IMR-90 (cell line): Measurements from ENCODE around the gene BEX5. TPM values are rescaled to one million over a fixed set of nuclear protein-coding genes. Genes with fewer than 3 reads are reported as not detected.

Experiments
- ATAC-seq: fragments of 200-7000 bp; cut with Tn5 transposase; 2 replicates; pipeline ENCODE4 v1.9.1; 2020; ENCODE audit warnings: low read depth, mild to moderate bottlenecking, moderate library complexity
- Bru-seq: library from RNA; stranded (reverse); fragments of 400-500 nt; gene quantifications from one replicate; lab custom pipeline; 2021; lab: Mats Ljungman, UMichigan
- BruChase-seq, 2 experiments: library from RNA; stranded (reverse); fragments of 400-500 nt; gene quantifications; one replicate each; lab custom pipeline; 2021; lab: Mats Ljungman, UMichigan
- BruUV-seq: library from RNA; stranded (reverse); fragments of 400-500 nt; replicated peaks from 2 replicates; lab custom pipeline; 2021; lab: Mats Ljungman, UMichigan
- CTCF ChIA-PET: fragments of 300-600 bp; formaldehyde crosslinking; extraction: SDS; loops from one replicate; lab custom pipeline; 2021; ENCODE audit warnings: antibody characterized with exemption; lab: Yijun Ruan, JAX
- POLR2A ChIA-PET: fragments of 300-600 bp; sonication (Branson Sonifier 250); formaldehyde crosslinking; loops from one replicate; lab custom pipeline; 2022; ENCODE audit warnings: antibody characterized with exemption; ENCODE audit not compliant: unreplicated experiment; lab: Charles Lee
- DNase-seq: peaks from one replicate; pipeline ENCODE4 v3.0.0; 2013
- H2AFZ ChIP-seq: replicated peaks from 2 replicates; pipeline ENCODE3; 2013; ENCODE audit warnings: low read length, mild to moderate bottlenecking; ENCODE audit not compliant: poor library complexity
- H2AK5ac ChIP-seq: 2 replicates; pipeline ENCODE4 v1.6.1; 2013; ENCODE audit warnings: low read depth, low read length, inconsistent platforms
- H2AK9ac ChIP-seq: replicated peaks from 2 replicates; pipeline ENCODE3; 2013; ENCODE audit warnings: mild to moderate bottlenecking, low read depth, low read length, moderate library complexity; ENCODE audit not compliant: poor library complexity
- H2BK120ac ChIP-seq: 2 replicates; pipeline ENCODE4 v1.6.1; 2013; ENCODE audit warnings: low read depth, low read length, inconsistent platforms
- H2BK15ac ChIP-seq: 3 replicates; pipeline ENCODE4 v1.6.1; 2013; ENCODE audit warnings: low read depth, low read length, inconsistent platforms
- H2BK20ac ChIP-seq: 2 replicates; pipeline ENCODE4 v1.6.1; 2013; ENCODE audit warnings: low read depth, mild to moderate bottlenecking, inconsistent platforms, low read length, moderate library complexity
- H2BK5ac ChIP-seq: 2 replicates; pipeline ENCODE4 v1.6.1; 2013; ENCODE audit warnings: mild to moderate bottlenecking, low read depth, low read length, inconsistent platforms; ENCODE audit not compliant: poor library complexity, severe bottlenecking
- H3K14ac ChIP-seq: replicated peaks from 2 replicates; pipeline ENCODE4 v1.6.1; 2013; ENCODE audit warnings: low read depth, low read length, inconsistent platforms
- H3K18ac ChIP-seq: 2 replicates; pipeline ENCODE4 v1.6.1; 2013; ENCODE audit warnings: low read depth, low read length, control low read depth
- H3K23ac ChIP-seq: 2 replicates; pipeline ENCODE4 v1.6.1; 2013; ENCODE audit warnings: low read depth, low read length, inconsistent platforms
- H3K27ac ChIP-seq: 2 replicates; pipeline ENCODE4 v1.5.1; 2013; ENCODE audit warnings: mild to moderate bottlenecking, control low read depth, low read length; ENCODE audit not compliant: insufficient read depth
- H3K27me3 ChIP-seq: 2 replicates; pipeline ENCODE4 v1.6.1; 2013; ENCODE audit warnings: low read length; ENCODE audit not compliant: control insufficient read depth, insufficient read depth
- H3K36me3 ChIP-seq: 2 replicates; pipeline ENCODE4 v1.6.1; 2013; ENCODE audit warnings: low read length, mixed read lengths; ENCODE audit not compliant: control insufficient read depth, insufficient read depth
- H3K4ac ChIP-seq: 2 replicates; pipeline ENCODE4 v1.6.1; 2013; ENCODE audit warnings: low read depth, low read length, inconsistent platforms
- H3K4me1 ChIP-seq: 2 replicates; pipeline ENCODE4 v1.6.1; 2013; ENCODE audit warnings: low read length, mixed read lengths; ENCODE audit not compliant: control insufficient read depth, insufficient read depth
- H3K4me2 ChIP-seq: 2 replicates; pipeline ENCODE4 v1.6.1; 2013; ENCODE audit warnings: low read depth, mild to moderate bottlenecking, control low read depth, low read length, moderate library complexity
- H3K4me3 ChIP-seq: 2 replicates; pipeline ENCODE4 v1.5.1; 2013; ENCODE audit warnings: low read depth, mild to moderate bottlenecking, control low read depth, low read length, moderate library complexity; ENCODE audit not compliant: insufficient read depth
- H3K56ac ChIP-seq: 2 replicates; pipeline ENCODE4 v1.6.1; 2013; ENCODE audit warnings: low read length, inconsistent platforms; ENCODE audit not compliant: insufficient read depth; ENCODE audit errors: extremely low read depth
- H3K79me1 ChIP-seq, 2 experiments: 2 replicates each; pipeline ENCODE4 v1.6.1; 2013; ENCODE audit warnings: low read length in 2 of 2, inconsistent platforms in 1 of 2, low read depth in 1 of 2
- H3K9ac ChIP-seq: 2 replicates; pipeline ENCODE4 v1.6.1; 2013; ENCODE audit warnings: low read depth, low read length, control low read depth
- H3K9me1 ChIP-seq: 2 replicates; pipeline ENCODE4 v1.6.1; 2013; ENCODE audit warnings: low read length, inconsistent platforms; ENCODE audit not compliant: insufficient read depth
- H3K9me3 ChIP-seq: 2 replicates; pipeline ENCODE4 v1.6.1; 2013; ENCODE audit warnings: low read length; ENCODE audit not compliant: control insufficient read depth, insufficient read depth
- H4K20me1 ChIP-seq: 2 replicates; pipeline ENCODE4 v1.6.1; 2013; ENCODE audit warnings: low read length, inconsistent platforms; ENCODE audit not compliant: insufficient read depth
- H4K5ac ChIP-seq: 2 replicates; pipeline ENCODE4 v1.6.1; 2013; ENCODE audit warnings: mild to moderate bottlenecking, low read depth, low read length, control low read depth
- H4K8ac ChIP-seq, 2 experiments: 2 replicates each; pipeline ENCODE4 v1.6.1; 2013; ENCODE audit warnings: low read depth in 2 of 2, low read length in 2 of 2, control low read depth in 1 of 2, inconsistent platforms in 1 of 2
- H4K91ac ChIP-seq: 2 replicates; pipeline ENCODE4 v1.6.1; 2013; ENCODE audit warnings: low read depth, low read length, inconsistent platforms; ENCODE audit not compliant: insufficient read depth
- CHD1 ChIP-seq: IDR thresholded peaks from 2 replicates; pipeline ENCODE4 v1.6.1; 2012; ENCODE audit warnings: low read depth, low read length, improper control_type of control experiment
- CTCF ChIP-seq: conservative IDR thresholded peaks from 2 replicates; pipeline ENCODE4 v1.5.1; 2012; ENCODE audit warnings: mild to moderate bottlenecking, low read depth, low read length, improper control_type of control experiment
- ELK1 ChIP-seq: fragments of 150-350 bp; IDR thresholded peaks from 2 replicates; pipeline ENCODE4 v1.6.1; 2016; ENCODE audit warnings: low read depth, mild to moderate bottlenecking, low read length, moderate library complexity, borderline replicate concordance
- MAZ ChIP-seq: IDR thresholded peaks from 2 replicates; pipeline ENCODE4 v1.6.1; 2012; ENCODE audit warnings: low read depth, mild to moderate bottlenecking, low read length, improper control_type of control experiment, moderate library complexity, borderline replicate concordance
- MXI1 ChIP-seq: IDR thresholded peaks from 2 replicates; pipeline ENCODE4 v1.6.1; 2012; ENCODE audit warnings: low read depth, mild to moderate bottlenecking, low read length, moderate library complexity, borderline replicate concordance
- NFE2L2 ChIP-seq: fragments of 150-350 bp; IDR thresholded peaks from 2 replicates; pipeline ENCODE4 v1.6.1; 2016; ENCODE audit warnings: low read depth, mild to moderate bottlenecking, low read length
- RFX5 ChIP-seq: IDR thresholded peaks from 2 replicates; pipeline ENCODE4 v1.8.0; 2012; ENCODE audit warnings: low read depth, mild to moderate bottlenecking, low read length, moderate library complexity
- USF2 ChIP-seq: fragments of 150-350 bp; IDR thresholded peaks from 2 replicates; pipeline ENCODE4 v1.6.1; 2017; ENCODE audit warnings: mild to moderate bottlenecking, antibody characterized with exemption, low read length, low read depth
- WGBS, 2 experiments: methylation state at CpG; one replicate each; pipeline versions ENCODE4 v1.1.5 to v1.1.7; 2013; ENCODE audit warnings: missing lambda C conversion rate in 2 of 2; ENCODE audit not compliant: insufficient read length in 1 of 2; ENCODE audit errors: extremely low coverage in 2 of 2; 5-methylcytosine and 5-hydroxymethylcytosine counted together
- dilution Hi-C: fragments of 300-500 bp; cut with HindIII; formaldehyde crosslinking; loops from one replicate; pipeline ENCODE4 v1.14.3; 2018; ENCODE audit warnings: low sequenced_read_pairs; ENCODE audit not compliant: unreplicated experiment
- in situ Hi-C: fragments of 300-500 bp; cut with MboI; formaldehyde crosslinking; loops from 3 replicates; pipeline ENCODE4 v1.14.3; 2019; ENCODE audit warnings: low sequenced_read_pairs, inconsistent platforms, mixed read lengths
- intact Hi-C: fragments of 100-400 bp; cut with micrococcal nuclease; formaldehyde crosslinking; loops from 2 replicates; pipeline ENCODE4 v1.10.0; 2022
- long read RNA-seq: library from polyadenylated mRNA; unstranded; transcript quantifications from one replicate; pipeline ENCODE4 v2.0.0, GENCODE V29; 2021; ENCODE audit not compliant: unreplicated experiment
- polyA plus RNA-seq, 3 experiments: library from polyadenylated mRNA; depleted of rRNA; stranded (reverse); fragments of >200 nt; gene quantifications; 2 replicates each; pipeline ENCODE4 v1.2.3, GENCODE V29; 2012; ENCODE audit warnings: low replicate concordance in 1 of 3
- total RNA-seq: library from RNA; depleted of rRNA; stranded (reverse); fragments of >200 nt; gene quantifications from 2 replicates; pipeline ENCODE4 v1.2.3, GENCODE V29; 2012; rRNA removed

Gene BEX5
- total RNA-seq (not detected in 2 replicates), polyA plus RNA-seq (2012; rRNA removed) (not detected in 2 replicates), Bru-seq, nascent RNA (not detected), BruChase-seq, experiment 1, labeled RNA remaining after a 6-hour chase (not detected), BruChase-seq, experiment 2, labeled RNA remaining after a 2-hour chase (not detected)
- polyA plus RNA-seq (2012; cell fraction: cytosol; rRNA removed), result not detected in 2 replicates
- not detected in 2 replicates for polyA plus RNA-seq (2012; cell fraction: nucleus; rRNA removed; ENCODE audit: low replicate concordance)
- long read RNA-seq, result 0 reads

- no peak within 1 kb of the TSS for H3K14ac ChIP-seq
- CTCF ChIA-PET, result no interaction called here
- intact Hi-C loops, result no loop called here
These were observed at the start of gene BEX5 for GRCh38 chrX:102155806-102156179. Gene BEX5 (minus strand): TSS chrX:102155977. CDS start chrX:102154265, 1,712 bp downstream.

More at GRCh38 chrX:102155806-102156179, at the start of gene BEX5:
- Histone ChIP-seq H3K9me3 (no peaks in the 10 kb centered on the region), H2BK20ac (no peak within 1 kb of the TSS), H2BK120ac (no peak within 1 kb of the TSS), H3K4ac (no peak within 1 kb of the TSS), H4K91ac (no peak within 1 kb of the TSS), H2AFZ (peak within 1 kb of the TSS; percentile 79), H3K79me1 (no peaks in the 10 kb centered on the region), H3K23ac (no peak within 1 kb of the TSS), H3K9ac (no peak within 1 kb of the TSS), H3K4me3 (no peak within 1 kb of the TSS), H2BK5ac (no peak within 1 kb of the TSS), H3K4me2 (no peak within 1 kb of the TSS; the same call in 1 of the 2 replicates), H4K20me1 (no peaks in the 10 kb centered on the region), H4K5ac (no peak within 1 kb of the TSS), H3K27ac (no peak within 1 kb of the TSS), H3K18ac (no peak within 1 kb of the TSS), H2AK5ac (no peak within 1 kb of the TSS), H2AK9ac (peak within 1 kb of the TSS; percentile 65), H3K4me1 (no peaks in the 10 kb centered on the region), H2BK15ac (no peak within 1 kb of the TSS), H4K8ac (no peak within 1 kb of the TSS), H3K56ac (no peak within 1 kb of the TSS), H3K36me3 (no peaks in the 10 kb centered on the region), H3K9me1 (no peaks in the 10 kb centered on the region), H3K27me3 (peaks cover 2% of the 10 kb centered on the region; the same call in 1 of the 2 replicates)
- dilution Hi-C loops, result no loop called here
- POLR2A ChIA-PET, result no interaction called here
- 20% methylated on average over 2 of the region's 15 CpGs; no CpG with 5 or more reads in 1 of the 2 experiments for WGBS, 2 experiments
- no peak for DNase-seq
- in situ Hi-C loops, result no loop called here
- no TSS peak for BruUV-seq
- no peak for TF ChIP-seq MXI1
- no peak for TF ChIP-seq USF2
- no peak for TF ChIP-seq RFX5
- TF ChIP-seq CHD1, result no peak
- TF ChIP-seq ELK1, result no peak
- TF ChIP-seq CTCF, result no peak
- TF ChIP-seq NFE2L2, result no peak
- TF ChIP-seq MAZ, result no peak
- ATAC-seq, result no peak
